ENCODE data around the gene FUT1.
"Not testable (repeated sequence)": the region's sequence is repeated elsewhere in the genome, so short reads cannot be mapped to it uniquely, and the experiment has no call there.

The FUT1 gene

GRCh38 chr19:48752496-48753365 is at the start of gene FUT1:
Gene FUT1, minus strand, starts transcription at chr19:48752641. Its CDS starts 1,360 bp downstream, at chr19:48751281.
- DNase-seq (ENCODE audit: low spot score) = peak; percentile 98

GRCh38 chr19:48799358-48800300 is 47.2 kb upstream of the FUT1 start:
- DNase-seq (ENCODE audit: low spot score) = no peak

- no peak for DNase-seq (ENCODE audit: low spot score)
These were observed 46.5 kb upstream of the FUT1 start for GRCh38 chr19:48798937-48799336.

- DNase-seq (ENCODE audit: low spot score) = no peak
These were observed 44.7 kb upstream of the FUT1 start for GRCh38 chr19:48797103-48797502.

GRCh38 chr19:48796298-48797083 is 44.0 kb upstream of the FUT1 start:
- no peak for DNase-seq (ENCODE audit: low spot score)

- no peak for DNase-seq (ENCODE audit: low spot score)
These were observed 43.2 kb upstream of the FUT1 start for GRCh38 chr19:48795685-48796070.

- DNase-seq (ENCODE audit: low spot score) = peak; percentile 96
These were observed 42.7 kb upstream of the FUT1 start for GRCh38 chr19:48795055-48795684.

GRCh38 chr19:48794291-48794690 is 41.9 kb upstream of the FUT1 start:
- DNase-seq (ENCODE audit: low spot score) = no peak

- DNase-seq (ENCODE audit: low spot score) = no peak
These were observed 40.8 kb upstream of the FUT1 start for GRCh38 chr19:48793271-48793670.

- DNase-seq (ENCODE audit: low spot score) = not testable (repeated sequence)
These were observed 34.9 kb upstream of the FUT1 start for GRCh38 chr19:48787331-48787730.

GRCh38 chr19:48786422-48786821 is 34.0 kb upstream of the FUT1 start:
- DNase-seq (ENCODE audit: low spot score) = not testable (repeated sequence)

GRCh38 chr19:48784527-48784926 is 32.1 kb upstream of the FUT1 start:
- DNase-seq (ENCODE audit: low spot score) = no peak

- DNase-seq (ENCODE audit: low spot score) = peak; percentile 99
These were observed 28.4 kb upstream of the FUT1 start for GRCh38 chr19:48780631-48781391.

- no peak for DNase-seq (ENCODE audit: low spot score)
These were observed 27.2 kb upstream of the FUT1 start for GRCh38 chr19:48779636-48780035.

- DNase-seq (ENCODE audit: low spot score) = no peak
These were observed 25.3 kb upstream of the FUT1 start for GRCh38 chr19:48777720-48778119.

GRCh38 chr19:48777139-48777538 is 24.7 kb upstream of the FUT1 start:
- DNase-seq (ENCODE audit: low spot score) = no peak

GRCh38 chr19:48772503-48772953 is 20.1 kb upstream of the FUT1 start:
- no peak for DNase-seq (ENCODE audit: low spot score)

- no peak for DNase-seq (ENCODE audit: low spot score)
These were observed 18.5 kb upstream of the FUT1 start for GRCh38 chr19:48770734-48771472.

- DNase-seq (ENCODE audit: low spot score) = peak; percentile 77
These were observed 17.8 kb upstream of the FUT1 start for GRCh38 chr19:48770266-48770665.

Measured in SW480 (cell line).